IPS-18c (cell line): ENCODE measurements around the gene CCDC90B.
"Not testable (repeated sequence)": the region's sequence is repeated elsewhere in the genome, so short reads cannot be mapped to it uniquely, and the experiment has no call there.

Source experiments
- H3K4me3 ChIP-seq: 2 replicates; pipeline ENCODE4 v1.7.0; 2013; ENCODE audit warnings: low read depth, mild to moderate bottlenecking, low read length, moderate library complexity; ENCODE audit not compliant: insufficient read depth
- H3K9me3 ChIP-seq: one replicate; pipeline ENCODE4 v1.6.1; 2013; ENCODE audit warnings: mild to moderate bottlenecking, low read length, moderate library complexity; ENCODE audit not compliant: control insufficient read depth, insufficient read depth

The CCDC90B gene

GRCh38 chr11:83285771-83286528 lies at the start of gene CCDC90B:
CCDC90B (minus strand) TSS chr11:83286367; CDS start chr11:83285972, 395 bp downstream.
- Histone ChIP-seq H3K4me3 (peak within 1 kb of the TSS; percentile 98), H3K9me3 (no peaks in the 10 kb centered on the region)

- no peak overlapping the region for H3K4me3 ChIP-seq
- H3K9me3 ChIP-seq, result no peaks in the 10 kb centered on the region
These were observed 49.4 kb upstream of the CCDC90B start for GRCh38 chr11:83335446-83336070.

GRCh38 chr11:83330303-83330702 lies 44.1 kb upstream of the CCDC90B start:
- Histone ChIP-seq H3K4me3 (no peak overlapping the region), H3K9me3 (no peaks in the 10 kb centered on the region)

- no peaks in the 10 kb centered on the region for H3K9me3 ChIP-seq
- H3K4me3 ChIP-seq, result no peak overlapping the region
These were observed 40.2 kb upstream of the CCDC90B start for GRCh38 chr11:83326326-83326725.

GRCh38 chr11:83319346-83319745 lies 33.2 kb upstream of the CCDC90B start:
- Histone ChIP-seq H3K4me3 (no peak overlapping the region), H3K9me3 (no peaks in the 10 kb centered on the region)

GRCh38 chr11:83318931-83319330 lies 32.8 kb upstream of the CCDC90B start:
- Histone ChIP-seq H3K9me3 (no peaks in the 10 kb centered on the region), H3K4me3 (no peak overlapping the region)

GRCh38 chr11:83317757-83318690 lies 31.9 kb upstream of the CCDC90B start:
- no peak overlapping the region for H3K4me3 ChIP-seq
- no peaks in the 10 kb centered on the region for H3K9me3 ChIP-seq

- not testable (repeated sequence) for H3K9me3 ChIP-seq, H3K4me3 ChIP-seq
These were observed 30.7 kb upstream of the CCDC90B start for GRCh38 chr11:83316897-83317268.

GRCh38 chr11:83316143-83316896 lies 30.2 kb upstream of the CCDC90B start:
- not testable (repeated sequence) for H3K4me3 ChIP-seq, H3K9me3 ChIP-seq

- H3K9me3 ChIP-seq, result no peaks in the 10 kb centered on the region
- no peak overlapping the region for H3K4me3 ChIP-seq
These were observed 26.3 kb upstream of the CCDC90B start for GRCh38 chr11:83312430-83312829.

GRCh38 chr11:83311701-83312100 lies 25.5 kb upstream of the CCDC90B start:
- Histone ChIP-seq H3K9me3 (no peaks in the 10 kb centered on the region), H3K4me3 (no peak overlapping the region)

- Histone ChIP-seq H3K4me3 (no peak overlapping the region), H3K9me3 (no peaks in the 10 kb centered on the region)
These were observed 24.6 kb upstream of the CCDC90B start for GRCh38 chr11:83310718-83311117.

GRCh38 chr11:83308536-83308935 lies 22.4 kb upstream of the CCDC90B start:
- H3K9me3 ChIP-seq, H3K4me3 ChIP-seq: not testable (repeated sequence)

- Histone ChIP-seq H3K4me3 (no peak overlapping the region), H3K9me3 (no peaks in the 10 kb centered on the region)
These were observed 20.3 kb upstream of the CCDC90B start for GRCh38 chr11:83306200-83307080.

- no peaks in the 10 kb centered on the region for H3K9me3 ChIP-seq
- no peak overlapping the region for H3K4me3 ChIP-seq
These were observed 17.1 kb upstream of the CCDC90B start for GRCh38 chr11:83303316-83303715.

GRCh38 chr11:83302151-83302550 lies 16.0 kb upstream of the CCDC90B start:
- H3K4me3 ChIP-seq, result no peak overlapping the region

More at GRCh38 chr11:83302151-83302550, 16.0 kb upstream of the CCDC90B start:
- no peaks in the 10 kb centered on the region for H3K9me3 ChIP-seq
